ENCODE data around the gene TCHHL1.

Gene TCHHL1

DNA sequence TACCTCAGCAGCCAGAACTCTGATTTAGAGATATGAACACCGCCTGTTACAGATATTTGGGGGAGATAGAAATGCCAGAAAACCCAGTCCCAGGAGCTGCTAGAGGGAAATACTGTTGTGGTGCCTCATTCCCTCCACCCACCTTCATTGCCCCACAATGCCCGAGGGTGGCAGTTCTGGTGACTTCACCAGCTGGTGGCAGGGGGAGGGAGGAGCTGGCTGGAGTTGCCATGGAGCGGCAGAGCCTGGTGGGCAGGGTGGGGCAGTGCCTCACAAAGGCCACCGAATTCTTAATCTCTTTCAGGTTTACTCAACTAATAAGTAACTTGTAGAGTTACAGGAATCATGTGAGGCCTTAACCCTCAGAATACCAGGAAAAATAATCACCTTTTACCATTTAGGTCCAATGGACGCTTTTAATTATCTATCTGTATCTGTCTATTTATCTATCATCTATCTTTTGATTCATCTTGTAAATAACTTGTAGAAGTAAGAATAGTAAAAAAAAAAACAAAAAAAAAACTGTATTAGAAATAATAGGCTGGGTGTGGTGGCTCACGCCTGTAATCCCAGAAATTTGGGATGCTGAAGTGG is 40.4 kb downstream of the TCHHL1 start:
- no peak for DNase-seq (ENCODE audit: low read depth)
- H3K4me3 ChIP-seq (ENCODE audit: low read length), result peak overlapping the region; percentile 28
- TF ChIP-seq, protein P1, sequence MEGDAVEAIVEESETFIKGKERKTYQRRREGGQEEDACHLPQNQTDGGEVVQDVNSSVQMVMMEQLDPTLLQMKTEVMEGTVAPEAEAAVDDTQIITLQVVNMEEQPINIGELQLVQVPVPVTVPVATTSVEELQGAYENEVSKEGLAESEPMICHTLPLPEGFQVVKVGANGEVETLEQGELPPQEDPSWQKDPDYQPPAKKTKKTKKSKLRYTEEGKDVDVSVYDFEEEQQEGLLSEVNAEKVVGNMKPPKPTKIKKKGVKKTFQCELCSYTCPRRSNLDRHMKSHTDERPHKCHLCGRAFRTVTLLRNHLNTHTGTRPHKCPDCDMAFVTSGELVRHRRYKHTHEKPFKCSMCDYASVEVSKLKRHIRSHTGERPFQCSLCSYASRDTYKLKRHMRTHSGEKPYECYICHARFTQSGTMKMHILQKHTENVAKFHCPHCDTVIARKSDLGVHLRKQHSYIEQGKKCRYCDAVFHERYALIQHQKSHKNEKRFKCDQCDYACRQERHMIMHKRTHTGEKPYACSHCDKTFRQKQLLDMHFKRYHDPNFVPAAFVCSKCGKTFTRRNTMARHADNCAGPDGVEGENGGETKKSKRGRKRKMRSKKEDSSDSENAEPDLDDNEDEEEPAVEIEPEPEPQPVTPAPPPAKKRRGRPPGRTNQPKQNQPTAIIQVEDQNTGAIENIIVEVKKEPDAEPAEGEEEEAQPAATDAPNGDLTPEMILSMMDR (conservative IDR thresholded peaks at IDR 0.05; ENCODE audit: low read length), result no peak

DNA sequence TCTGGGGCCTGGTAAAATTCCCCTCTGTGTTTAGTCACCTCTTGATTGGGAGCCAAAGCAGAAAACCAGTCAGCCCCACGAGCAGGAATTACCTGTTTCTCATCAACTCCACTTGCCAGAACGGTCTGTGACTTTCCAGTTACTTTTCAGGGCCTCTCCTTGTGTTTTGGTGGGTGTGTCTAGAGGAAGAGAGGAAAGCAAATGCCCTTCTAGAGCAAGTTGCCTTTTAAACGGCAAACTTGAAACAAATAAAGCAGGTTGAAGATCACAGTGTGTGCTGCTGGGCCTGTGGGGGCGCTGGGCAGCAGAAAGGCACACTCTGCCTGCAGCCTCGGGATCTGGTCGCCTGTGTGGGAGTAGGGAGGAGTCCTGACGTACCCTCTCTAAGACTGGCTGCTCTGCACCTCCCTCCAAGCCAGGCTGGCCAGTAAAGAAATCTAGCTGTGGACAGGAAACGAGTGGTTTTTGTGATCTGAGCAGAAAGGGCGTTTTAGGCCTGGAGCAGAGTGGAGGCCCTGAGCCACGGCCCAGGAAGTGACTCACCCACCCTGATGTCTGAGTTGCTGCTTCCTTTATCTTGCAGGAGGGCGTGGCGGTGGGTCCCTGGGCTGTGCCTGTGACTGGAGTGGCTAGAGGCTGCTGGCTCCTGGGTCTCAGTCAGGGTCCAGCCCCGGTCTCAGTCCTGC is 41.0 kb downstream of the TCHHL1 start:
- peak overlapping the region; percentile 49 for H3K4me3 ChIP-seq (ENCODE audit: low read length)
- TF ChIP-seq, protein P1 (conservative IDR thresholded peaks at IDR 0.05; ENCODE audit: low read length), result peak; percentile 68
- DNase-seq (ENCODE audit: low read depth), result peak; percentile 99

DNA sequence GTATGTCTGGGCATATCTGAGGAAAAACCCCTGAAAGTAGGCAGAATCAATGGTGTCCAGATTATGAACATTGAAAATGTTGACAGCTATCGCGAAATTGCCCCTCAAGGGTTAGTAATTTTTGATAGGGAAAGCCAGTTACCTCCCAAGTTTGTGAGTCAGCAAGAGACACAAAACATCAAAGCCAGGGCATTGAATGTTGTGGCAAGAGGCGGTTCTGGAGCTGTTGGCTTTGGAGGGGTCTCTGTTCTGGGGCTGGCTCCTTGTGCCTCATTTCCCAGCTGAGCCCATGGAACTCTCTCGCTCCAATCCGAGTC is 41.5 kb downstream of the TCHHL1 start:
- DNase-seq (ENCODE audit: low read depth), result no peak
- TF ChIP-seq, protein P1 (conservative IDR thresholded peaks at IDR 0.05; ENCODE audit: low read length), result no peak
- H3K4me3 ChIP-seq (ENCODE audit: low read length), result peak overlapping the region; percentile 49

DNA sequence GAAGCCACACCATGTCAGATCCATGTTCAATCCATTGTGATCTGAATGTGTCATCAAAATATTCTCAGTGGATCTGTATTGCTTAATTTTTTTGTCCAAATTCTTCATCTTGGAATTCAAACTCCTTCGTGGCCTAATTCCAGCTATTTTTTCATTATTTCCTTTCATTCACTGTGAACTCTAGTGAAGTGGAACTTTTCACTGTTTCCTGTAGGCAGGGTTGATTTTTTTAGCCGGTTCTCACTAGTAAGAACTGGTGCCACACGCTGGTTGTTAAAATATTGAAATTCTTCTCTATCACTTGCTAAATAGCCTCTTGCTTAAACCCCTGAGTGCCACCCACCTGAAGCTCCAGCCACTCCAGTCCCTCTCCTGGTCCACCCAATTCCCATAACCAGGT is 44.5 kb downstream of the TCHHL1 start:
- no peak overlapping the region for H3K4me3 ChIP-seq (ENCODE audit: low read length)
- TF ChIP-seq, protein P1 (conservative IDR thresholded peaks at IDR 0.05; ENCODE audit: low read length), result no peak
- peak; percentile 32 for DNase-seq (ENCODE audit: low read depth)

DNA sequence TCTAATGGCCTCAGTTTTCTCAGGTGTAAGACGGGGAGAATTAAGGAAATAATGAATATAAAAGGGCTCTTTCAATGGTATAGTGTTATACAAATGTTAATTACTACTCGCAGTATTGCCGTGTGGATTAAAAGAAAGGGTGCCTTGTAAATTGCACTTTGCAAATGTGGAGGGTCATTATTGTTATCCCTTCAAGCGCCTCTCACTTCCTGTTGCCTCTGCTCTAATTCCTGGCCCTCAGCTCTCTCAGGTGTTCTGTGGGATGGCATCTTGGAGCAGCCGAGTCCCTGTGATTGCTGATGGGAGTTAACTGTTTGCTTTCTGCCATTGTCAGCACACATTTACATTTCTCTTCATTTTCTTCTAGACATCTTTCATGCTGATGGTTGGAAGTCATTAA is 45.0 kb downstream of the TCHHL1 start:
- no peak for DNase-seq (ENCODE audit: low read depth)
- no peak overlapping the region for H3K4me3 ChIP-seq (ENCODE audit: low read length)
- TF ChIP-seq, protein P1 (conservative IDR thresholded peaks at IDR 0.05; ENCODE audit: low read length), result no peak

DNA sequence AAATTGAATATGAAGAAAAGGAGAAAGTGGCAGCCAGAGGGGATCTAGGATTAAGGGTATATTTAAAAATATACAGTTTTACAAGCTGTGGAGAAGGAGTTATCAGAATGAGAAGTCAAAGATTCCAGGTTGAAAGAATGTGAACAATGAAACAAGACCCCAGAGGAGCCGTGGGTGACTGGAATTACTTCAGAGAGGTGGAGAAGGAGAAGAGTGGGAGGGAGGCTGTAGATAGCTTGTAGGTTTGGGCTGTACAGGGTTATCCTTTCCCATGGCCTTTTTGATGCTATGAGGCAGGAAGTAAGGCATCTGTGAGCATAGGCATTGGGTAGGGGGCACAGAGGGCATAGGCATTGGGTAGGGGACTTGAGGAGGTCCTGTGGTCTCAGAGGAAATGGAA is 46.8 kb downstream of the TCHHL1 start:
- TF ChIP-seq, protein P1 (conservative IDR thresholded peaks at IDR 0.05; ENCODE audit: low read length), result no peak
- H3K4me3 ChIP-seq (ENCODE audit: low read length), result no peak overlapping the region
- no peak for DNase-seq (ENCODE audit: low read depth)

DNA sequence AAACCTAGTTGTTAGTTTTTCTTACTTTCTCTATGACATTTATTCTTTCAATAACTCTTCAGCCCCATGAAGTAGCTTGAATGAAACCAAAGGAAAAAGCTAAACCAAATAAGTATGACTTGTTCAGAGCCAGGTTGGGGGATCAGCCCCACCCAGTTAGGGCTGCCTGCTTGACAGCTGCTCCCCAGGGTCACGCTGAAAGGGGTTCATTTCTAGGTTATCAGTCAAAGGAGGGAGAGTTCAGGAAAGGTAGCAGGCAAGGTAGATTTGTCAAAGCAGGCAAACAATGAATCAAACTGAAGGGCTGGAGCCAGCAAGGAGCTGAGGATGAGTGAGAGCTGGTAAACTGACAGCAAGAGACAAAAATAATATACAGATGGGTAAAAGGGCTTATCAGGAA is 49.0 kb downstream of the TCHHL1 start:
- no peak overlapping the region for H3K4me3 ChIP-seq (ENCODE audit: low read length)
- TF ChIP-seq, protein P1 (conservative IDR thresholded peaks at IDR 0.05; ENCODE audit: low read length), result no peak
- DNase-seq (ENCODE audit: low read depth), result no peak

Measured in AG10803 (cell line).